NCI-H82 treated with DMSO at 0.1 percent for 48 hours (cell line): ENCODE measurements around the gene RBL2.
A peak's percentile ranks its signal among the peaks of the same experiment; 100 is the strongest.

Experiments used
- DNase-seq: peaks from one replicate; lab custom pipeline; 2025; ENCODE audit not compliant: unreplicated experiment; lab: John Stamatoyannopoulos, UW

Gene RBL2

GRCh38 chr16:53453928-53454327 is 19.7 kb downstream of the RBL2 start:
- DNase-seq, result no peak

DNA sequence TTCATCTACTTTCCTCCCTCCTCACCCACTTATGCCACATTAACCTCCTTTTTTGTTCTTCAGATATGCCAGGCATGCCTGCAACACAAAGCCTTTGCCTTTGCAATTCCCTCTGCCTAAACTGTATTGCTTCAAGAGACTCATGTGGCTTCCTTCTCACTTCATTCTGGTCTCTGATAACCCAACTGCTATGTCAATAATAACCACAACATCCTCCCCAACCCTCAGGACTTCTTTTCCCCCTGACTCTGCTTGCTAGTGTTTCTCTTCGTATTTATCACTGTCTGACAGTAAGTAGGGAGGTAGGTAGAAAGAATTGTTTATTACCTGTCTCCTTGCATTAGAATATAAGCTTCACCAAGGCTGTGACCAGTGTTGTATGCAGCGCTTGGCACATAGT is 22.4 kb downstream of the RBL2 start:
- no peak for DNase-seq

DNA sequence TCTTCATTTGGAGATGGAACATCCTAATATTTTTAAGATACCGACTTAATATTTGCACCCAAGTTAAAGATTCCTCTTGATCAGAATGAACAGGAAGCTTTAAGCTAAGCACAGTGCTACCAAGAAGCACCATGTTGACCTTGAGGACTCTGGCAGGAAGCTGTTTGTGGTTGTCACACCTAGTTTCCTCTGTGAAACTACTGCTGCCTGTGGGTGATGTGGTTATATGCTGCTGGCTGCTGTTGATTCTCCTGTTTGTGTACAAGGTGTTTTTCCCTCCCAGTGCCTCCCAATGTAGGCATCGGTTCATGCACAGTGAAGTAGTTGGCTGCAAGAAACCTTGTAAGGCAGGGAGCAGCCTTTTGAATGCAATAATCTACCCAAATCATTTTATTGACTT is 23.4 kb downstream of the RBL2 start:
- DNase-seq, result no peak

GRCh38 chr16:53458635-53459034 is 24.4 kb downstream of the RBL2 start:
- DNase-seq, result no peak

DNA sequence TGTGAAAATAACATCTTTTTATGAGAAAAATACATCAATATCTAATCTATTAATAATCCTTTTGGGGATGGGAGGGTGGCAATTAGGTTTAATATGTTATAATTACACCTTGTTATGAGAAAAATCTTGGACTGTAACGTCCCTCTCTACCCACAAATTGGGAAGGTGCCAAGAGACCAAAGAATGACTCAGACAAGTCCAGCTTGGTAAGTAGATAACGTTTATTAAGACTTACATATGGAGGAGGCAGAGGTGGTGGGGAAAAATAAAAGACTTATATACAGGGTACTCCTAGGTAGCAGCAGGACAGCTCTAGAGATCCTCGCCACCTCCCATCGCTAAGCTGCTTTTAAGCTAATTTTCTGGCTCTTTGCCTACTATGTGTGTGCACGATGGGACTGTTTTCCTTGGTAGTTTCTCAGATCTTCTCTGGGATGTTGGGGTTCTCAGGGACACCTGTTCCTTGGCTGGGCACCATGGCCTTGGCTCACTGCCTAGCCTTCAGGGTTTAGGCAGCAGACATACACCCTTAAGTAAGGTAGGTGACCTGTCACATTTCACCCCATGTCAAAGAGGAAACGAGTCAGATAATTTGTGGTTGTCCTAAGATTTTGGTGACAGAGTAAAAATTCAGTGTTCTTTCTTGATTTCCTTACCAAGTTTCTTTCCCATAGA is 31.5 kb downstream of the RBL2 start:
- no peak for DNase-seq

DNA sequence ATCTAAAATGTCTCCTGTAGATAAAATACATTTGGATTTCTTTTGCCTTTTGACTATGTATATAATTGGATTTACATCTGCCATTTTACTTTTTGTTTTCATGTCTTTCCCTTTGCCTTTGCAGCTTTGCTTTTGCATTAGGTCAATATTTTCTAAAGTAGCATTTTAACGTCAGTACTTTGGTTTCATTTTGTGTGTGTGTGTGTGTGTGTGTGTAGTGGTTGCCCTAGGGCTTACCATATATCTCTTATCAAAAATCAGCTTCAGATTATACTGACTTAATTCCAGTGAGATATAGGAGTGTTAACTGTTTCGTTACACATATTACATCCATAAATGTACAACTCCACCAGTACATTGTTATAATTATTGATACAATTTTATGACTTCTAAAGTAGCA is 42.6 kb downstream of the RBL2 start:
- no peak for DNase-seq

- DNase-seq, result no peak
Measured at GRCh38 chr16:53478965-53479364, 44.7 kb downstream of the RBL2 start.

DNA sequence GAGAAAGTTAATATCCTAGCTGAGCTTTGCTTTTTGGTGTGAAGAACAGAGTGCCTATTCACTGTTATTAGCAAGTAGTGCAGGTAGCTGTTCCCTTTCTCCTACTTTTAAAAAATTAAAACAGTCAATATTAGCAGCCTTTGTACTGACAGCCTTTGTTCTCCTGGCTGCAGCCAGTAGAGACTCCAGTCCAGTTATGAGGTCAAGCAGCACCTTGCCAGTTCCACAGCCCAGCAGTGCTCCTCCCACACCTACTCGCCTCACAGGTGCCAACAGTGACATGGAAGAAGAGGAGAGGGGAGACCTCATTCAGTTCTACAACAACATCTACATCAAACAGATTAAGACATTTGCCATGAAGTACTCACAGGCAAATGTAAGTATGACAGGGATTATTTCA is 46.1 kb downstream of the RBL2 start:
- DNase-seq, result no peak

DNA sequence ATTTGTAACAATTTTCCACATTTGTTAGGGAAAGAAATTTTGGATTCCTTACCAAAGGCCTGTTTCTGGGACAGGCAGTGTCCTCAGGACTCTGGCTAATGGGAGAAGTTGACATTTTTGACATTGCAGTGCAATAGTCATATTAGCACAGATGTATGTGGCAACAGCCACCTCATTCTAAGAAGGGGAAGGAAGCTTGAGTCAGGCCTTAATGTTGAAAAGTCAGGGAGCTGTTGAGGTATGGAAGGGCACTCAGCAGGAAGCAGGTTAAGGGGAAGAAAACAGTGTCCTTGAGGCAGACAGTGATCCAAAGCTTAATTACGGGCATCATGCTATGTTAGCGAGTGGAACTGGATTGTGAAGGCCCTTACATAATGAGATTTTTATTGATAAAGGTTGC is 47.9 kb downstream of the RBL2 start:
- DNase-seq, result no peak

DNA sequence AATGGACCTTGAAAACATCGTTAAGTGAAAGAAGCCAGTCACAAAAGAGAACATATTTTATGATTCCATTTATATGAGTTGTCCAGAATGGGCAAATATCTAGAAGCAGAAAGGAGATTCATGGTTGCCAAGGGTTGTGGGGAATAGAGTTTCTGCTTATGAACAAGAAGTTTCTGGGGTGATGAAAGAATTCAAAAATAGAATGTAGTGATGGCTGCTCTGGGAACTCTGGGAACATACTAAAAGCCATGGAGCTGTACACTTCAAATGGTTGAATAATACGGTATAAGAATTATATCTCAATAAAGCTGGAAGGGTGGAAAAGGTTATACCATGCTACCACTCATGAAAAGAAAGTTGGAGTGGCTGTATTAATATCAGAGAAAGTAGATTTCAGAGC is 50.3 kb downstream of the RBL2 start:
- DNase-seq, result no peak

DNA sequence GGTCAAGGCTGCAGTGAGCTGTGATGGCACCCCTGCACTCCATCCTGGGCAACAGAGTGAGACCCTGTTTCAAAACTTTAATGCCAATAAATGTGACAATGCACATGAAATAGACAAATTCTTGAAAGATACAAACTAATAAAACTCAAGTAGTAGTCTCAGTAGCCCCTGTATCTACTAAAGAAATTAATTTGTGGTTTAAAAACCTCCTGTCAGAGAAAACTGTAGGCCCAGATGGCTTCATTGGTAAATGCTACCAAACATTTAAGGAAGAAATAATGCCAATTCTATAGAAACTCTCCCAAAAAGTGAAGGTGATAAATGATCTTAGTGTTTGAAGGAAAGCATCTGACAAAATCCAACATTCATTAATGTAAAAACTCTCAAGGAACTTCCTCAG is 52.0 kb downstream of the RBL2 start:
- no peak for DNase-seq

GRCh38 chr16:53489755-53490154 is 55.5 kb downstream of the RBL2 start:
- DNase-seq, result no peak

GRCh38 chr16:53492503-53492902 is 58.2 kb downstream of the RBL2 start:
- no peak for DNase-seq

DNA sequence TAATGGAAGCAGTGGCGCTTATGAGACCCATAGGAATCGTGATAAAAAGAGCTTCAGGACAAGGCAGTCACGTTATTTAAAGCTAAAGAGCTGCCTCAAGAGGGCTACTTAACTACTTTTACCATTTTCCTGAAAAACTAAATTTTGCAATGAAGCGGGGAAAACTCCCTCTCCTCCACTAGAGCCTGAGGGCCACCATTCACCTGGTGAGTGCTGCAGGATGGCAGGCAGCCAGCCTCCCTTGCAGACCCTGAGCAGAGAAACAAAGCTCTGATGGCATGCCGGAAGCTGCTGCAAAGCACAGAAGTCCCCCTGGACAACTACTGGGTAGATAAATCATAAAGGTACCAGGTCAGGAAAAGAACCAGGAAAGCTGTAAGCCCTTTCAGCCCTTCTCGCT is 60.4 kb downstream of the RBL2 start:
- DNase-seq, result no peak

- no peak for DNase-seq
Measured at GRCh38 chr16:53495325-53495724, 61.1 kb downstream of the RBL2 start.

GRCh38 chr16:53498984-53499383 is 64.7 kb downstream of the RBL2 start:
- DNase-seq, result no peak

GRCh38 chr16:53501216-53501859 is 67.1 kb downstream of the RBL2 start:
- no peak for DNase-seq

GRCh38 chr16:53502331-53503269 is 68.3 kb downstream of the RBL2 start, which contains the start of gene AKTIP:
Gene AKTIP (minus strand): TSS chr16:53503209. CDS start chr16:53500259, 2,950 bp downstream.
- no peak for DNase-seq

DNA sequence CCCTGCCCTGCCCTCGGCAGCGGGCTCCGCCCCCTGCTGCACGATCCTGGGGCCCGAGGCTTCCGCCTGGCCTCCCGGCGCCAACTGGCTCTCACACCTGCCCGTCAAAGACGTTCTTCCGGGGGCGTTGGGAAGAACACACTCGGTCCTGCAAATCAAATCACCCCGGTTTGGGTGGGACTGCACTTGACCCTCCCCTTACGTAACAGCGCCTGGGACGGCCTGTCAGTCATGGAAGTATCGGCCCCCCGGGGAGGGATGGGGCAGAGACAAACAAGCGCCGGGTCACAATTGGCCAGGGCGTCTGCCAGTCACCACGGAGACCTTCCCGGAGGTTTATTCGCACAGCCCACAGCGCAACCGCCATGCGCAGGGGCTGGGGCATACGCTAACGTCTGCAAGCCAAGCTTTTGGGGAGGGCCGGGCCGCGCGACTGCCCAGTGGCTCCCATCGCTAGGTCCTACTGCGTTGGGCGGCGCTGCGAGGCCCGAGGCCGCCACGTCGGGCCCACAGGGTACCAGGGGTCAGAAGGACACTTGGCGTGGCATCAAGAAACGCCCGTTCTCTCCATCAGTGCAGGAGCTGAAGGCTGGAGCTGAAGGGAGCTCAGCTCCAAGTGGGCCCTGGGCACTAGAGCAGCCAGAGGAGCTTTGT is 69.1 kb downstream of the RBL2 start:
- DNase-seq, result peak; percentile 98

GRCh38 chr16:53503991-53504663 is 69.9 kb downstream of the RBL2 start:
- peak; percentile 10 for DNase-seq

DNA sequence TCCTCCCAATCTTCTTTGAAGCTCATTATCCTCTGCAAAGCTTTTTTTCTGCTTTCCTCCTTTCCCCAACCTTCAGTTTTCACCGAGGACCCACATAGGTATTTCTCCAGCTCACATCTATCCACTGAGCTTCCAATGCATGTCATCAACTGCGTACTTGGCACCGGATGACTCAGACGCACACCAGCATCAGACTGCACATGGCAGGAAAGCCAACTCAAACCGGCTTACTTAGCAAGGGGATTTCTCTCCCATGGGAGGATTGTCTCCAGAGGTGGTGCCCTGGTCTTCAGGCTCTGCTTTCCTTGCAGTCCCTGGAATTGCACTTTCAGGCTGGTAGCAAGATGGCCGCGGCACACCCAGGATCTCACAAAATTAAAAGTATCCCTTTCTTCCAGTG is 70.4 kb downstream of the RBL2 start:
- DNase-seq, result peak; percentile 15
